Right hindlimb (tissue), 1 donor: Measurements from ENCODE around the gene CES1.
"Not testable (repeated sequence)": the region's sequence is repeated elsewhere in the genome, so short reads cannot be mapped to it uniquely, and the experiment has no call there.

Source experiments
- DNase-seq: peaks from one replicate; pipeline ENCODE4 v3.0.0-alpha.2; 2018

Gene CES1

DNA sequence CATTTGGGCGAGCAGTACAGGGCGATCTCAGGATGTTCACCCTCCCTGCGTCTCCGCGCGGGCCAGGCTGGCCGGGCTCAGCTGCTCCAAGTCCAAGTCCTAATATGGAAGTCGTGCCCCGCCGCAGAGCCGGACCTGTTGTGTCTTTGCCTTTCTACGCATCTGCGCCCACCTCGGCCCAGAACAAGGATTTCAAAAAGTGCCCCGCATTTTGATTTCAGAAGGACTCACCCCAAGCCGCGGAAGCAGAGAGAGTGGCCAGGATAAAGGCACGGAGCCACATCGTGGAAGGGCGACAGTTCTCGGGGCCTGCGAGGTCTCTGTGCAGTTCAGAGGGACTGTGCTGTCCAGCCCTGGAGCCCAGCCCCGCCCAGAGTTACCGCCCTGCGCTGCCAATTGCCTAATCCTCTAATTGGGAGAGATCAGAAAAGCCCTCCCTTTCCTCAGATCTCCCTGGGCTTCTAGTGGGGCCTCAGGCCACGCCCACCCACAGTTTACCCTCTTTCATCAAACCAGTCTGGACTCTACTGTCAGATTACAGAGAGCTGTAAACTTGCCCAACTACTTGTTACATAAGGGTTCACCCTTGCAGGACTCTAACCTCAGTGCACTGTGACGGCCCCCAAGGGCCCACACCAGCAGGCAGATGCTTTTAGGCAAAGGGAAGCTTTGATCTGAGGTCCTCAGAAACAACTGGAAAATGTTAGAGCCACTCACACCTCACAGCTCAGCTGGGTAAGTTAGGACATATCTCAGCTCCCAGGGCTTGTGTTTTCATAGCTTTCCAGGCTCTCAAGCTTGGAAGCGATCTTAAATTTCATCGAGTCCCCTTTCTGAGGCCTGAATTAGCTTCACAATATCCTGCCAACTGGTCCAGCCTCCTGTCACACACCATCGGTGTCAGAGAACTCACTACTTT, at the start of gene CES1:
Gene CES1, minus strand, starts transcription at position 324 of the 919 bp plus-strand sequence. Its CDS starts 41 bp downstream, at position 283.
- no peak for DNase-seq

- no peak for DNase-seq
These were observed 44.0 kb upstream of the CES1 start for GRCh38 chr16:55876854-55877253.

DNA sequence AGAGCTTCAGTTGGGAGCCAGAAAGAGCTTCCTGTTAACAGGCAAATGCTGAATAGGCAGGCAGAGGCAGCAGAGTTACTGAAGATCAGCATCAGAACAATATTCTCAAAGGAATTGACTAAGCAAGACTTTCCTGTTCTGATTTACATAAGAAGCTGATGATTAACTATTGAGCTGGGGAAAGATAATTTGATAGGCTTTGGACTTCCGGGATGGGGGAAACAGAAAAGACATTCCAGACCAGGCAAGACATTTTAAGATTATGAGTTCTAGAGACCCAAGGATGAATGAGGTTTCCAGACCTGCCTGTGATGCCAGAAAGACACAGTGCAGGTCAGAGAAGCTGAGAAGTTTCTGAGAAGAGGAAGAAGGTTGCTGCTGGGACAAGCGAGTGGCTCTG, 42.4 kb upstream of the CES1 start, which contains the start of gene CES5A:
Gene CES5A, minus strand, starts transcription at position 101 of the 400 bp plus-strand sequence. CDS start 152 bp downstream, outside the sequence.
- no peak for DNase-seq

DNA sequence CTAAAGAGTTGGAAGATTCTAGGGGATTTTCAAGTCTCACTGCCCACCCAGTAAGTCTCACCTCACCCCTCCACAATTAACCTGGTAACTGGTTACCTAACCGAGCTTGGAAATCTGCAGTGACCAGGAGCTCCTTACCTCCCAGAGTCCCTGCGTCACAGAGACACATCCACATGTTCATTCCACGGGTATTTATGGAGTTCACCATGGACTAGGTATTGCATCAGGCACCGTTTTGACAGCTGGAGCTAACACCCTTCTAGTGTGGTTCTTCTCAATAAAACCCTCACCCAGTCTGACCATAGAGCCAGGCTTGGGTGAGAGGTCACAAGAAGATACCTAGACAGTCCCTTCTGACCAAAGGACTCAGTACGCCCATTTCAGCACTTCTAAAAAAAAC, 40.2 kb upstream of the CES1 start:
- DNase-seq, result no peak

GRCh38 chr16:55872130-55872529, 39.2 kb upstream of the CES1 start:
- no peak for DNase-seq

DNA sequence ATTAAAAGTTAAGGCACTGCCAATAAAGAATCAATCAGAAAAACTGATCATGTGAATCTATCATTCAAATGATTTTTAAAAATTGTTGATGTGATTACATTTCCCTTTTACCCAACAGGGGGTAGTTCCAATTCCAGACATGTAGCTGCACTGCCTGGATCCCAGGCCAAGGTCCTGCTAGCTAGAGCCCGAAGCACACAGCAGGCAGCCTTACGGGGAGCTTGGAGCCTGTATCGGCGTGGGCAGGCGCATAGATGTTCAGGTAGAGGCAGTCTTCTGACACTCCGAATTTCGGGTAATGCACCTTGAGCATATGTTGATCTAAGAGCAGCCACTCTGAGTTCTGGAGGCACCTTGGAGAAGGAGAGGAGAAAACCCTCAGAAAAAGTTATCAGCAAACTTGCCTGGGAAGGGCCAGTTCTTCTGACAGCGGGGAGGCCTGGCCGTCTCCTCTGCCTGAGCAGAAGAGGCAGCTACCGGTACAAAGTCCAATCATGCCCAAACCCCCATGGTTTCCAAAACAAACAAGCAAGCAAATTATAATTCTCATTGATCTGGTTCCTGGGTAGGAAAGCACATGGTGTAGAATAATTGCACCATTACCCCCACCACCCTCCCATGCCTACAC, 38.6 kb upstream of the CES1 start:
- no peak for DNase-seq

- no peak for DNase-seq
These were observed 36.1 kb upstream of the CES1 start for GRCh38 chr16:55868980-55869379.

GRCh38 chr16:55868137-55868536, 35.2 kb upstream of the CES1 start:
- DNase-seq, result no peak

DNA sequence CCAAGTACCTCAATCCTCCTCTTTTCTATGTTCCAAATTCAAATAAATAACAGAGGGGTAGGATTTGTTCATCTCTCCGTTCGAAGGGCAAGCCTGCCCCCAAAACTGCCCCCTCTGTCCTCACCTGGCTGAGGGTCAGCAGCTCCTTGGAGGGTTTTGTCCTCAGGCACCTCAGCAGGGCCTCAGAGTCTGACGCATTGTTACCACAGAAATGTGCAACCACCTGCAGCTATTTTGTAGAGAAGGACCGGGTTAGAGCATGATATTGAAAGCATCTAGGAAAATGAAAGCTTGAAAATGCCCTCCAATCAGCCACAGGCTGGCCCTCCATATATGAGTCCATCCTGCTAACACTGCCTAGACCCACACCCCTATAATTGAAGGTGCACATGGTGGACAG, 28.4 kb upstream of the CES1 start:
- no peak for DNase-seq

GRCh38 chr16:55857650-55858049, 24.8 kb upstream of the CES1 start:
- not testable (repeated sequence) for DNase-seq

DNA sequence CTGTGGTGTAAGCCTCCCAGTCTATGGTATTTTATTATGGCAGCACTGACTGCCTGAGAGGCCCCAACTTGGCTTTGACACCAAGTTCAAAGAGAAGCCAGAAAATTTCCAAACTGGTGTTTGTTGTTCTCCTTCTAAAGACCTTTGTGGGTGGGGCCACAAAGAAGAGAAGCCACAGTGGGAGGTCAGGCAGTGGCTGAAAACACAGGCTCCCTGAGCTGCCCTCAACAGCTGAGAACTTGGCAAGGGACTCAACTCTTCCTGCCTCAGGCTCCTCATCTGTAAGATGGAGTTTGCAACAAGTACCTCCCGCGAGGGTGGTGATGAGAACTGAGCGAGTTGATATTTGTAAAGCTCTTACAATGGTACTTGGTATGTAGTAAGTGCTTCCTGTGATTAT, 24.1 kb upstream of the CES1 start:
- no peak for DNase-seq

GRCh38 chr16:55853114-55853513, 20.2 kb upstream of the CES1 start:
- DNase-seq, result no peak

GRCh38 chr16:55849536-55849935, 16.6 kb upstream of the CES1 start:
- no peak for DNase-seq

- no peak for DNase-seq
These were observed 13.9 kb upstream of the CES1 start for GRCh38 chr16:55846598-55847346.

DNA sequence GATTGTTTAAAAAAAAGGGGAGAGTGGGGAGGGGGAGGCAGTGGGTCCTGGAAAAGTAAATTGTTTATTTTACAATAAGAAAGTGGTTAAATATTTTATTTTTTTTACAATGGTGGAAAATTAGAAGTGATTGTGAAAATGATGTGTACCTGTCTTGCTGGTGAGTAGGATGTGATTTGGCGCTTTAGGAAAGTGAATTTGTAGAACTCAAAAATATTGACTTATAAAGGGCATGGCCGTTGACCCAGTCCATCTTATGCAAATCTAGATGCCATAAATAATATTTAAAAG, 10.2 kb upstream of the CES1 start:
- DNase-seq, result no peak

DNA sequence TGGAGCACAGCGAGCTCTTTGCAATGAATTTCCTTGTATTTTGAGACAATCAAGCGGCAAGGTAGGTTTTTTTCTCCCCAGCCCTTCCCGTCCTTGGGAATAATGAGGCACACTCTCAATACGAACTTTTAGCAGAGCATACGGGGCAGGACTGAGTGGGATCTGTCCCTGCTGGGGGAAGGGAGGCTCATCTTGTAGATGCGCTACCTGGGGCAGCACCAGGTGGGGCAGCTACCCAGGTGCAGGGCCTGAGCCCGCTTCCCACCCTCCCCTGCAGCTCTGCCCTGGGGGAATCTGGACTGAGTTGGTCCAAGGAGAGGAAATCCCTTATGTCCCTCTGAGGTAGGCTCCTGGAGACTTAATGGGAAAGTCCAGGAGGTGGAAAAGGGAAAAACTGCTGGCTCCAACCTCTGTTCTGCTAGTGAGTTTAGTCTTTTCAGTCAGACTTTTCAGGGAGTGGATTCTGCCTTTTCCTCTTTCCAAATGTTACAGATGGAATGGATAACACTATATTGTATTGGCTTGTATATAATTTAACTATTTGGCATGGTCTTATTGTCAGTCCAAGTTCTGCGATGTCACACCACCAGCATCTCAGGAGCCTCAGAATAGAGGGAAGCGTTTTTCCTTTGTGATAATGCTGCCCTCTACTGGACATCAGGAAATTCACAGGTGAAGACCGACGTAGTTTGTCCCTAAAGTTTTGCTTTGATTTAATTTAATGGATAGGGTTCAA, 9.6 kb upstream of the CES1 start:
- no peak for DNase-seq

DNA sequence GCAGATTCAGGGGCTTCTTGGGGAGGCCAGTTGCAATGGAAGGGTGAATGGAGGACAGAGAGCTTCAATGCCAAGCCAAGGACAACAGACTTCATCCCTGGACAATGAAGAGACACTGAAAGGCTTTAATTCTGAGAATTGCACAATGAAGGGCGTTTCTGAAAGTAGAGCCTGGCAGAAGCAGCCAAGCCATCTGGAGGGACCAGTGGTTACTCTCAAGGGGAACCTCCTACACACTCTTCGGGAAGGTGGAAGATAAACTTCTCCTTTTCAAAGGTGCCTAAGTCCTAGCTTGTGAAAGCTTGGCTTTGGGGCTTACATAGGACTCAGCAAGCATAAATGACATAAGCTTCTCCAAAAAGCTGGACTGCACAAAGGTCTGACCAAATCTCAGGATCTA, 6.2 kb upstream of the CES1 start:
- DNase-seq, result no peak

GRCh38 chr16:55836158-55836611, 3.3 kb upstream of the CES1 start:
- DNase-seq, result no peak

DNA sequence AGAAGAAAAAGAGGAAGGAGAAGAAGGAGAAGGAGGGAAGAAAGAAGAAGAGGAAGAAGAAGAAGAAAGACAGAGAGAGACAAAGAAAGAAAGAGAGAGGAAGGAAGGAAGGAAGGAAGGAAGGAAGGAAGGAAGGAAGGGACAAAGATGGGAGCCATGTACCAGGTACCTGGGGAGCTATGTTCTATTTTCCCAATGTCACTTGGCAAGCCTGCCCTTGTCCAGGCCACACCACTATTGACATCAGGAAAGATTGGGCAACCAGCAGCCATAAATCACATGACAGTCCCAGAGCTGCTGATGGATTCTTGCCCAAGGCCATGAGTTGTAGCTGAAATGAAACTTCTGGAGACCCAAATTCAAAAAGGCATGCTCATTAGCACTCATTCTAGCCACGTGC, 2.7 kb upstream of the CES1 start:
- no peak for DNase-seq

- not testable (repeated sequence) for DNase-seq
These were observed 2.3 kb upstream of the CES1 start for GRCh38 chr16:55835173-55835572.

DNA sequence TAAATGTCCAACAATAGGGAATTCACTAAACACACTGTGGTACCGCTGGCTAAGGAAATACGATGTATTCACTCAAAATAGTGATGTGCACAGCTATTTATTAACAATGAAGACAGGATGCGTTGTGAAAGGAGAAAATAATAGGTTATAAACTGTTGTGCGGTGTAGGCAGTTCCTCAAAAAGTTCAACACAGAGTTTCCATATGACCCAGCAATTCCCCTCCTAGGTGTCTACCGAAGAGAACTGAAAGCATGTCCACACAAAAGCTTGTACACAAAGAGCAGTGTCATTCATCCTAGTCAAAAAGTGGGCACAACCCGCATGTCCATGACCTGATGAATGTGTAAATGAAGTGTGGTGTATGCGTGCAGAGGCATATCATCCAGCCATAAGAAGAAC, 1.2 kb upstream of the CES1 start:
- DNase-seq, result no peak

GRCh38 chr16:55832425-55832772, 497 bp downstream of the CES1 start:
- DNase-seq, result no peak
